ENCODE results near the gene FOXP1.

Gene FOXP1

GRCh38 chr3:71311661-71312046 is 271.9 kb downstream of the FOXP1 start:
- no peak for TF ChIP-seq CTCF (conservative IDR thresholded peaks at IDR 0.05; ENCODE audit: control insufficient read depth, insufficient read depth, low read depth, low read length)
- no peak for DNase-seq (ENCODE audit: low read depth)
- no peak overlapping the region for H3K4me3 ChIP-seq (ENCODE audit: control insufficient read depth, low read depth, low read length)

GRCh38 chr3:71310980-71311660 is 272.4 kb downstream of the FOXP1 start:
- TF ChIP-seq CTCF (conservative IDR thresholded peaks at IDR 0.05; ENCODE audit: control insufficient read depth, insufficient read depth, low read depth, low read length): no peak
- no peak overlapping the region for H3K4me3 ChIP-seq (ENCODE audit: control insufficient read depth, low read depth, low read length)
- peak; percentile 49 for DNase-seq (ENCODE audit: low read depth)

GRCh38 chr3:71310359-71310979 is 273.1 kb downstream of the FOXP1 start:
- no peak overlapping the region for H3K4me3 ChIP-seq (ENCODE audit: control insufficient read depth, low read depth, low read length)
- TF ChIP-seq CTCF (conservative IDR thresholded peaks at IDR 0.05; ENCODE audit: control insufficient read depth, insufficient read depth, low read depth, low read length): peak; percentile 32

GRCh38 chr3:71309886-71310285 is 273.6 kb downstream of the FOXP1 start:
- no peak for TF ChIP-seq CTCF (conservative IDR thresholded peaks at IDR 0.05; ENCODE audit: control insufficient read depth, insufficient read depth, low read depth, low read length)
- H3K4me3 ChIP-seq (ENCODE audit: control insufficient read depth, low read depth, low read length): no peak overlapping the region
- no peak for DNase-seq (ENCODE audit: low read depth)

More at GRCh38 chr3:71310359-71310979, 273.1 kb downstream of the FOXP1 start:
- DNase-seq (ENCODE audit: low read depth): peak; percentile 77

GRCh38 chr3:71309342-71309741 is 274.2 kb downstream of the FOXP1 start:
- no peak overlapping the region for H3K4me3 ChIP-seq (ENCODE audit: control insufficient read depth, low read depth, low read length)
- DNase-seq (ENCODE audit: low read depth): no peak
- TF ChIP-seq CTCF (conservative IDR thresholded peaks at IDR 0.05; ENCODE audit: control insufficient read depth, insufficient read depth, low read depth, low read length): no peak

GRCh38 chr3:71308836-71309235 is 274.7 kb downstream of the FOXP1 start:
- no peak overlapping the region for H3K4me3 ChIP-seq (ENCODE audit: control insufficient read depth, low read depth, low read length)
- DNase-seq (ENCODE audit: low read depth): no peak

More at GRCh38 chr3:71308836-71309235, 274.7 kb downstream of the FOXP1 start:
- no peak for TF ChIP-seq CTCF (conservative IDR thresholded peaks at IDR 0.05; ENCODE audit: control insufficient read depth, insufficient read depth, low read depth, low read length)
